Measurements from ENCODE around the gene FNDC3B.

GRCh38 chr3:172330413-172330812 is 291.0 kb downstream of the FNDC3B start:
- TF ChIP-seq ZNF629 (tag by site-specific recombination; IDR thresholded peaks at IDR 0.05), result no peak
- TF ChIP-seq ZNF660 (tag by site-specific recombination; IDR thresholded peaks at IDR 0.05), result no peak
- no peak for TF ChIP-seq ZNF658 (tag by site-specific recombination; IDR thresholded peaks at IDR 0.05)
- TF ChIP-seq CTCF (tag by site-specific recombination; IDR thresholded peaks at IDR 0.05), result no peak
- no peak for TF ChIP-seq ZNF701 (tag by site-specific recombination; IDR thresholded peaks at IDR 0.05)
